GM12892 (cell line): Measurements from ENCODE around the gene UBTD2.
A peak's percentile ranks its signal among the peaks of the same experiment; 100 is the strongest.
"Not testable (repeated sequence)": the region's sequence is repeated elsewhere in the genome, so short reads cannot be mapped to it uniquely, and the experiment has no call there.

Source experiments
- DNase-seq: peaks from one replicate; pipeline ENCODE4 v3.0.0; 2011; ENCODE audit not compliant: insufficient read length
- FAIRE-seq: peaks from 2 replicates; lab custom pipeline; 2011; peaks lifted over from hg19 to GRCh38; lab: Jason Lieb, UNC
- POLR2A ChIP-seq: IDR thresholded peaks from 2 replicates; pipeline ENCODE4 v1.6.1; 2011; ENCODE audit warnings: low read depth, low read length, control low read depth
- POLR2AphosphoS5 ChIP-seq: IDR thresholded peaks from 2 replicates; pipeline ENCODE4 v1.6.1; 2011; ENCODE audit warnings: low read depth, low read length, control low read depth
- TAF1 ChIP-seq: IDR thresholded peaks from 2 replicates; pipeline ENCODE4 v1.6.1; 2011; ENCODE audit warnings: low read depth, mild to moderate bottlenecking, control low read depth, low read length, borderline replicate concordance

The UBTD2 gene

GRCh38 chr5:172311026-172311425 is 27.5 kb upstream of the UBTD2 start:
- no peak for FAIRE-seq
- TF ChIP-seq TAF1 (no peak), POLR2A (no peak), POLR2AphosphoS5 (no peak)
- DNase-seq = no peak

DNA sequence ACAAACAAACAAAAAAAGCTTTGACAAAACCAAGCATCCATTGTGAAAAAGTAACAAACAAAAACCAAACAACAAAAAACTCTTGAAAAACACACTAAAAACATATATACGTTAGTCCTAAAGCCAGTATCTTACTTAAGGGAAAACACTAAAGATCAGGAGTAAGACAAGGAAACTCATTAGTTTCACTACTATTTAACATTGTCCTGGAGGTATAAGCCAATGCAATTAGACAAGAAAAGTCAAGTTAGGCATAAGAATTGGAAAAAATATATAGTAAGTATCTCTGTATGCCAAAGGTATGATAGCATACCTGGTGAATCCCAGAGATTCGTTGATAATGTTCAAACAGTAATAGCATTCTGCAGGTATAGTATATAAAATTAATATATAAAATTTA is 21.8 kb upstream of the UBTD2 start:
- TF ChIP-seq TAF1 = no peak
- TF ChIP-seq POLR2AphosphoS5 = no peak
- TF ChIP-seq POLR2A = no peak
- FAIRE-seq (no peak), DNase-seq (no peak)

GRCh38 chr5:172303572-172304335 is 20.2 kb upstream of the UBTD2 start:
- TF ChIP-seq TAF1 (no peak), POLR2A (peak; percentile 45; the same call in 1 of the 2 replicates), POLR2AphosphoS5 (no peak)
- FAIRE-seq = no peak
- no peak for DNase-seq

GRCh38 chr5:172303162-172303561 is 19.6 kb upstream of the UBTD2 start:
- FAIRE-seq (no peak), DNase-seq (no peak)
- TF ChIP-seq POLR2A (no peak), POLR2AphosphoS5 (no peak), TAF1 (no peak)

DNA sequence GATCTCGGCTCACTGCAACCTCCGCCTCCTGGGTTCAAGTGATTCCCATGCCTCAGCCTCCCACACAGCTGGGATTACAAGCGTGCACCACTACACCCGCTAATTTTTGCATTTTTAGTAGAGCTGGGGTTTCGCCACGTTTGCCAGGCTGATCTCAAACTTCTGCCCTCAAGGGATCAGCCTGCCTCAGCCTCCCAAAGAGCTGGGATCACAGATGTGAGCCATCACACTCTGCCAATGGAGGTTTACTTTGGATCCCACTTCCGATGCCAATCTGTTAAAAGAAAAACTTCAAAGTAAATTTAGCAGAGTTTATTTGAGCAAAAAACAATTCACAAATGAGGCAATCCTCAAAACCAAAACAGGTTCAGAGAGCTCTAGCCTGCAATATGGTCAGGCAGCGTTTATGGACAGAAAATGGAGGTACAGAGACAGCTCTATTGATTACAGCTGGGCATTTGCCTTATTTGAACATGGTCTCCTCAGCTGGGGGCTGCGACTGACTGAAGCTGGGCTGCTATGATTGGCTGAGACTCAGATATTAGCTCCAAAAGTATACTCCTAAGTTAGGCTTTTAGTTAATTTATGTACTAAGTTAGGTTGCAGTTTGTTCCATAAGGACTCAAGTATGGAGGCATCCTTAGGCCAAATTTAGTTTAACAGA is 18.6 kb upstream of the UBTD2 start:
- no peak for DNase-seq
- TF ChIP-seq TAF1 = no peak
- TF ChIP-seq POLR2A = no peak
- TF ChIP-seq POLR2AphosphoS5 = no peak
- FAIRE-seq = no peak

DNA sequence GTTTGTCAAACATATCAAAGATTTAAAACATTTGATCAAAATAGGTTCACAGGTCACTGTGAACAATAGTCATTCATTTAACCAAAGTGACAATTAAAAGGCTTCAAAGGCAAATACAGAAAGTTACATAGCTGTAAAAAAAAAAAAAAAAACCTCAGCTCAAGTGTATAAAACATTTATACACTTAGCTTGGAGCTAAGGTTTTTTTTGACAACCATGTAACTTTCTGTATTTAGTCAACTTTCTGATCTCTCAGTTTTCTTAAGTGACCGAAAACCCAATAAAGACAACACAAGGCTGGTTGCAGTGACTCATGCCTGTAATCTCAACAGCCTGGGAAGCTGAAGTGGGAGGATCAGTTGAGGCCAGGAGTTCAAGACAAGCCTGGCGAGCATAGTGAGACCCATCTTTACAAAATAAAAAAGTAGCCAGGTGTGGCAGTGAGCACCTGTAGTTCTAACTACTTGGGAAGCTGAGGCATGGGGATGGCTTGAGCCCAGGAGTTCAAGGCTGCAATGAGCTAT is 16.4 kb upstream of the UBTD2 start:
- FAIRE-seq = no peak
- TF ChIP-seq POLR2A = no peak
- no peak for TF ChIP-seq POLR2AphosphoS5
- no peak for TF ChIP-seq TAF1
- no peak for DNase-seq

- DNase-seq = no peak
- no peak for FAIRE-seq
- no peak for TF ChIP-seq TAF1
- TF ChIP-seq POLR2A = no peak
- no peak for TF ChIP-seq POLR2AphosphoS5
Measured at GRCh38 chr5:172294831-172295230, 11.3 kb upstream of the UBTD2 start.

GRCh38 chr5:172293745-172294342 is 10.3 kb upstream of the UBTD2 start:
- TF ChIP-seq POLR2AphosphoS5 = no peak
- TF ChIP-seq TAF1 = no peak
- no peak for TF ChIP-seq POLR2A
- no peak for DNase-seq
- peak; percentile 89 for FAIRE-seq

GRCh38 chr5:172293054-172293744 is 9.6 kb upstream of the UBTD2 start:
- DNase-seq (no peak), FAIRE-seq (no peak)
- TF ChIP-seq POLR2AphosphoS5 = no peak
- TF ChIP-seq POLR2A = no peak
- no peak for TF ChIP-seq TAF1

GRCh38 chr5:172291837-172292236 is 8.3 kb upstream of the UBTD2 start:
- not testable (repeated sequence) for DNase-seq, FAIRE-seq

DNA sequence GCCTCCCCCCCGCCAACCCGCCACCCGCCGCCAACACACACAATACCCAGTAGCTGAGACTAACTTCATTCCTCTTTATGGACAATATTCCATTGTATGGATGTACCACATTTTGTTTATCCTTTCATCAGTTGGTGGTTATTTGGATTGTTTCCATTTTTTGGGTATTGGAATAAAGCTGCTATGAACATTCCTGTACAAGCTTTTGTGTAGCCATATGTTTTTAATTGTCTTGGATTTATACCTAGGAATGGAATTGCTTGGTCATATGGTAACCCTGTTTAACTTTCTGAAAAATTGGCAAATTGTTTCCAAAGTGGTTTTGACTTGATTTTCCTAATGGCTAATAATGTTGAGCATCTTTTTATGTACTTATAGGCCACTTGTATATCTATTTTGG is 4.9 kb upstream of the UBTD2 start:
- DNase-seq (no peak), FAIRE-seq (no peak)
- TF ChIP-seq TAF1 (no peak), POLR2AphosphoS5 (no peak), POLR2A (no peak)

DNA sequence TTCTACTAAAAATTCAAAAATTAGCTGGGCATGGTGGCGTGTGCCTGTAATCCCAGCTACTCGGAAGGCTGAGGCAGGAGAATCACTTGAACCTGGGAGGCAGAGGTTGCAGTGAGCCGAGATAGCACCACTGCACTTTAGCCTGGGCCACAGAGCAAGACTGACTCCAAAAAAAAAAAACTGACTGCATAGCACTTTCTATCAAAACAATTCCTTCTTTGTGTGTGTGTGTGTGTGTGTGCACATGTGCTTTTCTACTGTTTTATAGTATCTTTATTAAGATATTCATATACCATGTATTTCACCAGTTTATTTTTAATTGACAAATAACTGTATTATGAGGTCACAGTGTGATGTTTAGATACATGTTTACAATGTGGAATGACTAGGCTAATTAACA is 3.6 kb upstream of the UBTD2 start:
- not testable (repeated sequence) for FAIRE-seq, DNase-seq
